Spleen (tissue), 7 donors: ENCODE results near the gene HIGD1A.

Experiments used
- CTCF ChIP-seq, 11 experiments: fragments of 200-600 bp in 7 of 11; fragments of 450-650 bp in 4 of 11; sonication (generic) in 4 of 11; IDR thresholded peaks in 8 of 11; conservative IDR thresholded peaks in 3 of 11; 1 replicate in 7 of 11; 2 replicates in 4 of 11; pipeline versions ENCODE4 v1.4.0 to v1.8.0; 2016 to 2021; ENCODE audit warnings: antibody characterized with exemption in 11 of 11, inconsistent platforms in 4 of 11, mild to moderate bottlenecking in 1 of 11
- POLR2AphosphoS5 ChIP-seq, 3 donors: sonication (generic); formaldehyde crosslinking; IDR thresholded peaks; one replicate each; pipeline ENCODE4 v1.5.1; 2017; ENCODE audit warnings: antibody characterized with exemption in 3 of 3
- donor health status: DM: no; HTN: no; CAD: no; lungs with moderate emphysema.
- donor health status: DM: no; HTN: no; CAD: no.
- donor health status: DM: no; HTN: no; CAD: no.

GRCh38 chr3:42786212-42786611 is 18.1 kb downstream of the HIGD1A start:
- TF ChIP-seq CTCF (IDR thresholded peaks at IDR 0.05 in 8 of 11, conservative IDR thresholded peaks at IDR 0.05 in 3 of 11), result no peak
- no peak for TF ChIP-seq POLR2AphosphoS5 (IDR thresholded peaks at IDR 0.05)
